ENCODE results near the gene IL1RL2.

Gene IL1RL2

DNA sequence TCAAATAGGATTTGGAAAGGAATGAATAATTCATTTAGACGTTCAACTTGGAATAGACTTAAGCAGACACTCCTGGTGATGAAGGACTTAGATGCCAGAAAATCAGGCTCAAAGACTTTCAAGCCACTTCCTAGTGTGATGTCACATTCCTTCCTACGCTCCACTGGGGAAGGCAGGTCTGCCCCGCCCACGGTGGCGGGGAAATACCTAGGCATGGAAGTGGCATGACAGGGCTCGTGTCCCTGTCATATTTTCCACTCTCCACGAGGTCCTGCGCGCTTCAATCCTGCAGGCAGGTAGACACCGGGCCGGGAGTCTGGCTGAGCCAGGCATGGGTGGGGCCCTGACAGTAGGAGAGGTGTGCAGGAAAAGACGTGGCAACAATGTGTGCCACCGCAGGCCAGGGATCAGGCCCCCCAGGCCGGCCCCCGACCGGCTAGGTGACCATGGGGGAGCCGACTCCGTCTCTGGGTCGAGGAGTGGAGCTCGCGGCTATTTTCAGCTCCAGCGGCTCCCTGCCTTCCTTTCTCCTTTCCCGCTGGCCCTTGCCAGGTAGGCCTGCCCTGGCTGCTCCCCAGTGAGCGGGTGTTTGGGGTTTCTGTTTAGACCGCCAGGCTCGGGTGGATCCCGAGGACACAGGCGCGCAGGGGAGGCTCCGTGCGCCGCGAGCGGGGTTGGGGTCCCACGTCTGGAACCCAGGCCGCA is at the start of gene IL1RL2:
Gene IL1RL2, plus strand, starts transcription at position 233 of the 705 bp plus-strand sequence. CDS start 845 bp downstream, outside the sequence.
- DNase-seq (ENCODE audit: low read depth in 2 of 2, low spot score in 1 of 2), result no peak

- no peak for DNase-seq (ENCODE audit: low read depth in 2 of 2, low spot score in 1 of 2)
These were observed 49.7 kb upstream of the IL1RL2 start for GRCh38 chr2:102137138-102137537.

DNA sequence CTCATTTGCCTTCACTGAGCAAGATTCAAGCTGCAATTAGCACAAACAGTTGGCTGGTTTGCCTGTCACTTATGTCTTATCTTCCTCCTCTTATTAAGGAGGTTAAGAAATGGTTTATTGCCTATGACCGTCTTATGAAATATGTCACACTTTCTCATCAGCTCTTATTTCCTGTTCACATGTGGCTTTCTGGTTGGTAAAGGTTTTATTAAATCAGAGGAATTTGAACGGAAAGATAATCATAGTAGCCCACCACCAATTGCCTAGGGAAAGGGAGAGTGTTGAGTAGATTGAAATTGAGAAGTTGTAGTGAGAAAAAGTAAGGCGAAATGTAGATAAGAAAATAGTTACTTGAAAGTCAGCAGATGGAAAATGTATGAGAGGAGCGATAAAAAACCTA is 48.5 kb upstream of the IL1RL2 start:
- DNase-seq (ENCODE audit: low read depth in 2 of 2, low spot score in 1 of 2), result no peak

- no peak for DNase-seq (ENCODE audit: low read depth in 2 of 2, low spot score in 1 of 2)
These were observed 47.0 kb upstream of the IL1RL2 start for GRCh38 chr2:102139851-102140250.

- DNase-seq (ENCODE audit: low read depth in 2 of 2, low spot score in 1 of 2), result no peak
These were observed 46.4 kb upstream of the IL1RL2 start for GRCh38 chr2:102140377-102140776.

GRCh38 chr2:102141011-102141943 is 45.5 kb upstream of the IL1RL2 start:
- DNase-seq (ENCODE audit: low read depth in 2 of 2, low spot score in 1 of 2), result no peak

GRCh38 chr2:102141970-102142828 is 44.6 kb upstream of the IL1RL2 start, which contains the start of gene IL1R1:
Gene IL1R1 (plus strand): TSS chr2:102142746. CDS start chr2:102157725, 14,979 bp downstream.
- no peak for DNase-seq (ENCODE audit: low read depth in 2 of 2, low spot score in 1 of 2)

DNA sequence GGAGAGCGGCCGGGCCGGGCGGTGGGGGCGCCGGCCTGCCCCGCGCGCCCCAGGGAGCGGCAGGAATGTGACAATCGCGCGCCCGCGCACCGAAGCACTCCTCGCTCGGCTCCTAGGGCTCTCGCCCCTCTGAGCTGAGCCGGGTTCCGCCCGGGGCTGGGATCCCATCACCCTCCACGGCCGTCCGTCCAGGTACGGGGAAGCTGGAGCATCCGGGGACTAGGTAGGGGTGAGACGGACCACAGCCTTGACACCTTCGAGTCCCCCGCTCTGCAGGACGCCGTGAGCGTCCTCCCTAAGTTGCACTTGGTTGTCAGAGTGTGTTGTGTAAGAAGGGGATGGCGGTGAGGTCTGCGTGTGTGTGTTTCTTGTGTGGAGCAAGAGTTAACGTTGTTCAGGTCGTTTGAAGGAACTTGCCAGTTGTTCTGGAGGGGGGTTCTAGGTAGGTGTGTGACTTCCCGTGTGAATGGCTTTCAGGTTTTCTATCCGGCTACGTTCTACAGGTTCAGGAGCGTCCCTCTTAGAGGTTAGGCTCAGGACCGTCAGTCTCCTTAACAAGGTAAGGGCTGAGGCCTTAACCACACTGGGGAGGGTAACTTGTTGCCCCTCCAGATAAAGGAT is 43.9 kb upstream of the IL1RL2 start:
- DNase-seq (ENCODE audit: low read depth in 2 of 2, low spot score in 1 of 2), result no peak

DNA sequence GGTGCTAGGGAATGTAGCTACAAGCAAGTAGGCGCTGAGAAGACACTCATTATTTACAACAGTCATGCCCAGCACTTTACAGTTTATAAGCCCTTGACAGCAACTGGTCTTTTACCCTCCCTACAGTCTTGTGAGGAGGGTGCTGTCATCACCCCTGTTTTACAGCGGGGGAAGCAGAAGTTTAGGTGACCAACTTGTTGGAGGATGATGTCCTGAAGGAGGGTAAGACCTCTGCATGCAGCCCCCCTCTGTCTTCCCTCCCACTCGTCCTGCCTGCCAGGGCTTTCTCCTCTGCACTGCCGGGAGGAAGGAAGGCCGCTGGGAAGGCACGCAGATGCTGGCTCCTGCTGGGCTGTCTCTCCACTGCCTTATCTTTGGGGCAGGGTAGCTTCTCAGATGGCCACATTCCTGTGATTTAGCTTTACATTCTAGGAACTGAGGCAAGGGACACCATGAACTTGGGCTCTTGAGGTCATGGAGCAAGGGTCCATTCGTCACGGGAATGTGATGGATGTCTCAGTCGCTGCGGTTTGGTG is 43.3 kb upstream of the IL1RL2 start:
- no peak for DNase-seq (ENCODE audit: low read depth in 2 of 2, low spot score in 1 of 2)

GRCh38 chr2:102144128-102144527 is 42.7 kb upstream of the IL1RL2 start:
- no peak for DNase-seq (ENCODE audit: low read depth in 2 of 2, low spot score in 1 of 2)

DNA sequence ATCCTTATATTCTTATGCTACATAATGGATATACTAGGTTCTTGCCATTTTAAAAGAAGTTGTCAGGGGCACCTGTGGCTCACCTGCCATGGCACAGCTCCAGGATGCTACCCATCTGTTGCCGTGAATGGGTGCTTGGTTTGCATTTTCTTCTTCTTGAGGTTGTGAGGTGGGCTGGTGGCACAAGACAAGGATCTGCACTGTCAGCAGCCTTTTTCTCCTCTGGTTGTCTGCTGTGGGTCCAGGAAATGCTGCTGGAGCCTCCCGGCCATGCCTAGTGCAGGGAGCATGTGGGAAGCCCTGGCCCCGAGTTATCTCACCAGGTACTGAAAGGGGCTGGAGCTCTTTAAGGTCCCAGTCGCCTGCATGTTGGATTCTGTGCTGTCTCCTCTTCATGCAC is 41.7 kb upstream of the IL1RL2 start:
- no peak for DNase-seq (ENCODE audit: low read depth in 2 of 2, low spot score in 1 of 2)

DNA sequence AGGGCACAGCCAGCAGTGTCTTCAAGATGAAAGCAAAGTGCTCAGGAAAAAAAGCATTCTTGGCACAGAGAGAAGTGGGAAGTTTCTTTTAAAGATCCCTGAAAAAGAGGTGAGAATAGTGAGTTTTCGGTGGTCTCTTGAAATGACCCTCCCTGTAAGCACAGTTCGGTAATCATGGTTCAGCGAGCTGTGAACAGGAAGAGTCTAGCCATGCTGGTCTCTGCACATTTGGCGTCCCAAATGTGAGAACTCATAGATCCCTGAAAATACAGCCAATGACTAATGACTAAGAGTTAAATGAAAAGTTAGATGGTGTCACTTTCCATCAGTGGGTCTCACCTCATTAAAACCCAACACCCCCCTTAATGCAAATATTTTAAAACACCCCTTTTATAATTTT is 40.9 kb upstream of the IL1RL2 start:
- no peak for DNase-seq (ENCODE audit: low read depth in 2 of 2, low spot score in 1 of 2)

- DNase-seq (ENCODE audit: low read depth in 2 of 2, low spot score in 1 of 2), result peak in 1 of 2 donors; percentile 32
These were observed 38.9 kb upstream of the IL1RL2 start for GRCh38 chr2:102147935-102148334.

DNA sequence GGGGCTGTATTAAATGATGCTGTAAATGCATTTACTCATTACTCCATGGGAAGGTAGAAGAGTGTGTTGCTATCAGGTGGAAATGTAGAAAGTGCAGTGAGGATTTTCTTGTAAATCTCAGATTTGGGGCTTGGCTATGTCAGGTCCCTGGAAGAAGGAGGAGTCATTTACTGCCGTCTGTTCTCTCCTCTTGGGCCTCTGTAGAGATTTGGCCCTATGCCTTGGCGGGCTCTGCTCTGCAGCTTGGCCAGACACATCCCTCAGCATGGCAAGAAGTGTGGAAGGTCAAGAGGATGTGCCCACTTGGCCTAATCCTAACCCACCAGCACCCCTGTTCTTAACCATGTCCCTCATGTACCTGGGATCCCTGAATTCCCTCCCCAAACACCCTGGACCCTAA is 37.6 kb upstream of the IL1RL2 start:
- no peak for DNase-seq (ENCODE audit: low read depth in 2 of 2, low spot score in 1 of 2)

- no peak for DNase-seq (ENCODE audit: low read depth in 2 of 2, low spot score in 1 of 2)
These were observed 37.0 kb upstream of the IL1RL2 start for GRCh38 chr2:102149644-102150455.

DNA sequence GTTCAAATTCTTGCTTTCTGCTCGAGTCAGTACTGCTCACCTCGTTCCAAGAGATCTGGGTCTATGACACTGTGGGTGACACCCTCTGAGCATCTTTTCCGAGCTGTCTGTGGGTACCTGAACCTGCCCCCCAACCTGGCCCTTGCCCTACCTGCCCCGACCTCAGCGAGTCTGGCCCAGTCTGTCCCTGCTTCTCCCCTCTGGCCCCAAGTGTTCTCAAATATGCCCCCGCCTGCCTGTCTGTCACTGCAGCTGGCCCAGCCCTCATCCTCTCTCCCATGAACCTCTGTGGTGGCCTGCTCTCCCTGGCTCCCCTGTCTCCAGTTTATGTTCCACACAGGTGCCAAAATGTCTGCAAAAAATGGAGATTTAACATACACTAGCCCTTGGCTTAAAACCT is 32.5 kb upstream of the IL1RL2 start:
- no peak for DNase-seq (ENCODE audit: low read depth in 2 of 2, low spot score in 1 of 2)

GRCh38 chr2:102154946-102155702 is 31.7 kb upstream of the IL1RL2 start:
- DNase-seq (ENCODE audit: low read depth in 2 of 2, low spot score in 1 of 2), result no peak

GRCh38 chr2:102155703-102156515 is 30.9 kb upstream of the IL1RL2 start:
- DNase-seq (ENCODE audit: low read depth in 2 of 2, low spot score in 1 of 2), result no peak

All from stimulated activated CD8-positive, alpha-beta memory T cell treated with anti-CD3 and anti-CD28 coated beads, Interleukin-4, amount 100 ng/mL, for 4 hours (primary cell).